ENCODE results near the gene FAM83C. TPM values are rescaled to one million over a fixed set of nuclear protein-coding genes. Genes with fewer than 3 reads are reported as not detected.

FAM83C gene
- polyA plus RNA-seq, 2 of the 4 experiments (the other 2 are of a cell fraction): not detected

DNA sequence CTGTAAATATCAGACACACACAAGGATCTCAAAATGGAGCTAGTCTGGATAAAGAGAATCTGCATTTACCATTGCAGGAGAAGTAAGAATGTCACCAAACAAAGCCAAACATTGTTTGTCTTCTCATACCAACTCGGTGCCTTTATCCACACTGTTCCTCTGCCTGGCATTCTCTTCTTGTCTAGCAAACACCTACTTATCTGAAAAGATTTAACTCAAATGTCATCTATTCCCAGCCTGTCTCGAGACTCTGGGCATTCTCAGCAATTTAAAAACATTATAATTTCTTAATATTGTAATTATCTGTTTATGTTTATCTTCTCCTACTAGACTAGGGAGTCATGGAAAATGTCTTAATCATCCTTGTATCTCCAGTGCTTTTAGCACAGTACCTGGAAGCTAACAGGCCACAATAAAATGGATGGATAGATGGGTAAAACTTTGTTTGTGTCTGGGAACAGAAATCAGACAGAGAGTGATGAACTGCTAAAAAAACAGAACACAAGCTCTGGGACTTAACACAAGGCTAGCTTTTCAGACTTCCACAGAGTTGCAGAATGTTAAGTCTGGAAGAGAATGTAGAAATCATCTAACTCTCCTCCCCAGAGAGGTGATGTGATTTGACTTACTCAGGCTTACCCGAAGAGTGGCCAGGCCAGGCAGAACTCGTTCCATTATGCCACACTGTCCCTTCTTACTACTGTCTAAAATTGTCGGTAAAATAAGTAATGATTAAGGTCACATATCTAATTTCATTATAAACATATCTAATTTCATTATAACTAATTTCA, 42.3 kb upstream of the FAM83C start:
- Histone ChIP-seq H3K27ac (no peak overlapping the region), H3K4me1 (peaks cover 12% of the 10 kb centered on the region), H3K4me2 (no peak overlapping the region), H3K9me3 (no peaks in the 10 kb centered on the region), H3K4me3 (no peak overlapping the region)
- CTCF ChIA-PET: interaction anchor here (0.5 to 4.0 kb wide), 6 partner anchors 14 to 37 kb away, joined by 3 to 52 read pairs (median 4); no protein-coding TSS in a partner anchor
- 86% methylated on average over 5 of the region's 5 CpGs for WGBS (ENCODE audit: missing lambda C conversion rate)
- FAIRE-seq (no peak), DNase-seq (ENCODE audit: low read depth in 1 of 2, low spot score in 1 of 2) (no peak), ATAC-seq (no peak)
- POLR2A ChIA-PET: no interaction called here
- no peak for TF ChIP-seq KDM5A (IDR thresholded peaks at IDR 0.05)
- TF ChIP-seq, protein P1, sequence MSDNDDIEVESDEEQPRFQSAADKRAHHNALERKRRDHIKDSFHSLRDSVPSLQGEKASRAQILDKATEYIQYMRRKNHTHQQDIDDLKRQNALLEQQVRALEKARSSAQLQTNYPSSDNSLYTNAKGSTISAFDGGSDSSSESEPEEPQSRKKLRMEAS (IDR thresholded peaks at IDR 0.05): no peak
- TF ChIP-seq HEYL (CRISPR knock-in tag; IDR thresholded peaks at IDR 0.05): no peak
- no peak for TF ChIP-seq HOXB13 (CRISPR knock-in tag; IDR thresholded peaks at IDR 0.05; ENCODE audit: low read depth)
- no peak for TF ChIP-seq TFCP2L1 (CRISPR knock-in tag; IDR thresholded peaks at IDR 0.05)
- no peak for TF ChIP-seq NFE2L2 (conservative IDR thresholded peaks at IDR 0.05; ENCODE audit: low read length)
- no peak for TF ChIP-seq PHF8 (IDR thresholded peaks at IDR 0.05; ENCODE audit: borderline replicate concordance, low read depth)
- TF ChIP-seq POLR2AphosphoS2 (conservative IDR thresholded peaks at IDR 0.05; ENCODE audit: low read length): no peak
- TF ChIP-seq ESRRA (IDR thresholded peaks at IDR 0.05; ENCODE audit: borderline replicate concordance, low read length): no peak

DNA sequence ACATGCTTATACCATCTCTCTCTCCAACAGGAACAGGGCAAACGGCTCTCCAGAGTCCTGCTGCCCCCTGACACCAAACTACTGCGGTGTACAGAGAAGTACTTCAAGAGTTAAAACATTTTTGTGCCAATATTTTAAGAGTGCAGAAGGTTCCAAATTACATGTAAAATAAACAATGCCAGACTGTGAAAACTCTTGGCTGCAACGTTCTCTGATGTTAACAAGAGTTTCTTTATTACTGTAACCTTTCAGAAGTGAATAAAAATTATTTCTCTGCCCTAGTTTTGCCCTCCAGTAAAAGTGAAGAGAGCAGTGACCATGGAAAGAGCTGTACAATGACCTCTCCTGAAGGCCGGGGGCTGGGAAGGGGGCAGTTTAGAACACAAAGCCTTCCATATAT, 41.4 kb upstream of the FAM83C start:
- FAIRE-seq (no peak), DNase-seq (ENCODE audit: low read depth in 1 of 2, low spot score in 1 of 2) (no peak), ATAC-seq (no peak)
- peaks cover 14% of the 10 kb centered on the region for H3K4me1 ChIP-seq
- H3K4me3 ChIP-seq: no peak overlapping the region
- no peak overlapping the region for H3K4me2 ChIP-seq
- TF ChIP-seq, protein P2, sequence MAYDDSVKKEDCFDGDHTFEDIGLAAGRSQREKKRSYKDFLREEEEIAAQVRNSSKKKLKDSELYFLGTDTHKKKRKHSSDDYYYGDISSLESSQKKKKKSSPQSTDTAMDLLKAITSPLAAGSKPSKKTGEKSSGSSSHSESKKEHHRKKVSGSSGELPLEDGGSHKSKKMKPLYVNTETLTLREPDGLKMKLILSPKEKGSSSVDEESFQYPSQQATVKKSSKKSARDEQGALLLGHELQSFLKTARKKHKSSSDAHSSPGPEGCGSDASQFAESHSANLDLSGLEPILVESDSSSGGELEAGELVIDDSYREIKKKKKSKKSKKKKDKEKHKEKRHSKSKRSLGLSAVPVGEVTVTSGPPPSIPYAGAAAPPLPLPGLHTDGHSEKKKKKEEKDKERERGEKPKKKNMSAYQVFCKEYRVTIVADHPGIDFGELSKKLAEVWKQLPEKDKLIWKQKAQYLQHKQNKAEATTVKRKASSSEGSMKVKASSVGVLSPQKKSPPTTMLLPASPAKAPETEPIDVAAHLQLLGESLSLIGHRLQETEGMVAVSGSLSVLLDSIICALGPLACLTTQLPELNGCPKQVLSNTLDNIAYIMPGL (CRISPR knock-in tag; IDR thresholded peaks at IDR 0.05; ENCODE audit: borderline replicate concordance): no peak
- TF ChIP-seq POLR2A (IDR thresholded peaks at IDR 0.05; ENCODE audit: low read length) (no peak), CHD2 (IDR thresholded peaks at IDR 0.05; ENCODE audit: low read length, partially characterized antibody) (no peak), ZSCAN20 (CRISPR knock-in tag; IDR thresholded peaks at IDR 0.05) (no peak), NR3C1 (IDR thresholded peaks at IDR 0.05) (no peak), FOXS1 (CRISPR knock-in tag; IDR thresholded peaks at IDR 0.05) (no peak), EHMT2 (IDR thresholded peaks at IDR 0.05; ENCODE audit: low read depth) (no peak), SMC3 (IDR thresholded peaks at IDR 0.05) (no peak), BHLHE40 (IDR thresholded peaks at IDR 0.05; ENCODE audit: low read depth, low read length) (no peak), EP300 (IDR thresholded peaks at IDR 0.05) (no peak), JUNB (IDR thresholded peaks at IDR 0.05) (no peak), SREBF2 (IDR thresholded peaks at IDR 0.05) (no peak), HOXB13 (CRISPR knock-in tag; IDR thresholded peaks at IDR 0.05; ENCODE audit: low read depth) (no peak), ZFP36 (IDR thresholded peaks at IDR 0.05; ENCODE audit: borderline replicate concordance, partially characterized antibody) (no peak)
- no peaks in the 10 kb centered on the region for H3K9me3 ChIP-seq
- CTCF ChIA-PET: interaction anchor here (0.7 to 4.0 kb wide), 4 partner anchors 26 to 613 kb away, joined by 3 to 52 read pairs (median 4); no protein-coding TSS in a partner anchor
- POLR2A ChIA-PET: no interaction called here
- 80% methylated on average over 4 of the region's 4 CpGs for WGBS (ENCODE audit: missing lambda C conversion rate)
- no peak overlapping the region for H3K27ac ChIP-seq

DNA sequence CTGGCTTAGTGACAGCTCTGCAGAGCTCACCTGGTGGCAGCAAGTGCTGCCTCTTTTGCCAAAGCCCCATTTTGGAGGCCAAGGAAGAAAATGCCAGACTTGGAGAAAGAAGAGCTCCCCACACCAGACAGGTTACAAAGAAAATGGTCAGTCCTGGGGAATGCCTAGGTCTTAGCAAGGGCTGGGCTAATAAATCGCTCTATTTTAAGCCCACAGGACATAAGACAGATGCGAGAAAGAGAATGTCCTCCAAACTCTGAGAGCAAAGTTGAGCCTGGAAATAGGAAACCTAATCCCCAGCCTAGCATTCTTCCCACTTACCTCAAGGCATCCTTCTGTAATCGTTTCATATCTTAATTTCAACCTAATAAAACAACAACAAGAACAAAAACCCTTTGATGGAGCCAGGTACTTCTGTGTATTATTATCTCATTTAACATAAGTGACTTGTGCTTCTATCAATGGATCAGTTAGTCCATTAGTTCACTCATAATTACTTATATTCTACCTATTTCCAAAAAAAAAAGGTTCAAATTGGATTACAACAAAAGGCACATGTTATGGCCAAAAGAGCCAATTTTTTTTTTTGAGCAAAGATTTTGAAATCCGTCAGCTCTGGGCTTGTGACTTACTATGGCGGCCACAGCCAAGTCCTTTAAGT, 40.4 kb upstream of the FAM83C start:
- ChIA-PET POLR2A (interaction anchor here (0.6 kb wide), 1 partner anchor 25 kb away, joined by 6 read pairs; no protein-coding TSS in a partner anchor), CTCF (interaction anchor here (0.7 to 6.9 kb wide), 6 partner anchors 11 to 614 kb away, joined by 3 to 144 read pairs (median 4); no protein-coding TSS in a partner anchor)
- no peak overlapping the region for H3K4me3 ChIP-seq
- no peak for TF ChIP-seq FOSL2 (IDR thresholded peaks at IDR 0.05)
- TF ChIP-seq FOSL2 (CRISPR knock-in tag; IDR thresholded peaks at IDR 0.05): no peak
- TF ChIP-seq SREBF2 (IDR thresholded peaks at IDR 0.05): no peak
- no peak for TF ChIP-seq RFX5 (IDR thresholded peaks at IDR 0.05)
- H3K4me2 ChIP-seq: no peak overlapping the region
- H3K4me1 ChIP-seq: peaks cover 23% of the 10 kb centered on the region
- FAIRE-seq (no peak), ATAC-seq (no peak), DNase-seq (ENCODE audit: low read depth in 1 of 2, low spot score in 1 of 2) (no peak)
- WGBS (ENCODE audit: missing lambda C conversion rate): 92% methylated on average over 5 of the region's 5 CpGs
- H3K27ac ChIP-seq: no peak overlapping the region
- H3K9me3 ChIP-seq: no peaks in the 10 kb centered on the region

Measured in A549 (cell line).